Keratinocyte (primary cell): Measurements from ENCODE around the gene CHGA. TPM values are rescaled to one million over a fixed set of nuclear protein-coding genes. Genes with fewer than 3 reads are reported as not detected.

ENCODE experiments used
- DNase-seq: peaks from one replicate; pipeline ENCODE4 v3.0.0-alpha.2; 2011; ENCODE audit warnings: low read depth, missing footprints, low spot score
- FAIRE-seq: peaks from 2 replicates; lab custom pipeline; 2011; peaks lifted over from hg19 to GRCh38; lab: Jason Lieb, UNC
- H2AFZ ChIP-seq: 2 replicates; pipeline ENCODE4 v1.6.0; 2012; ENCODE audit warnings: low read length, control low read depth, inconsistent platforms; ENCODE audit not compliant: control insufficient read depth
- H3K27ac ChIP-seq: 2 replicates; pipeline ENCODE4 v1.5.1; 2011; ENCODE audit warnings: low read length; ENCODE audit not compliant: control insufficient read depth, insufficient read depth
- H3K27me3 ChIP-seq: 3 replicates; pipeline ENCODE4 v1.6.0; 2011; ENCODE audit warnings: low read length; ENCODE audit not compliant: control insufficient read depth, insufficient read depth; ENCODE audit errors: extremely low read depth
- H3K36me3 ChIP-seq, 2 experiments: 2 replicates in 1 of 2; 3 replicates in 1 of 2; pipeline ENCODE4 v1.5.1; 2011; ENCODE audit warnings: low read length in 2 of 2, mild to moderate bottlenecking in 1 of 2; ENCODE audit not compliant: control insufficient read depth in 2 of 2, insufficient read depth in 2 of 2; ENCODE audit errors: extremely low read depth in 1 of 2
- H3K4me1 ChIP-seq: 3 replicates; pipeline ENCODE4 v1.5.1; 2011; ENCODE audit warnings: low read length; ENCODE audit not compliant: control insufficient read depth, insufficient read depth; ENCODE audit errors: extremely low read depth
- H3K4me2 ChIP-seq: 3 replicates; pipeline ENCODE4 v1.6.0; 2011; ENCODE audit warnings: low read depth, low read length; ENCODE audit not compliant: control insufficient read depth, insufficient read depth; ENCODE audit errors: extremely low read depth
- H3K4me3 ChIP-seq, 3 experiments: fragments of 200-600 bp in 1 of 3; sonication (generic) in 1 of 3; 2 replicates in 2 of 3; 3 replicates in 1 of 3; pipeline ENCODE4 v1.5.1; 2011 to 2016; ENCODE audit warnings: low read length in 3 of 3, mild to moderate bottlenecking in 3 of 3, control low read depth in 2 of 3, inconsistent platforms in 1 of 3, low read depth in 1 of 3, mixed read lengths in 1 of 3, mixed run types in 1 of 3, moderate library complexity in 1 of 3; ENCODE audit not compliant: control insufficient read depth in 2 of 3, insufficient read depth in 2 of 3; ENCODE audit errors: extremely low read depth in 1 of 3
- H3K79me2 ChIP-seq: 2 replicates; pipeline ENCODE4 v1.6.0; 2012; ENCODE audit warnings: low read length; ENCODE audit not compliant: control insufficient read depth, insufficient read depth
- H3K9ac ChIP-seq: 3 replicates; pipeline ENCODE4 v1.6.0; 2011; ENCODE audit warnings: low read length; ENCODE audit not compliant: control insufficient read depth, insufficient read depth; ENCODE audit errors: extremely low read depth
- H3K9me1 ChIP-seq: 3 replicates; pipeline ENCODE4 v1.6.0; 2011; ENCODE audit warnings: low read length; ENCODE audit not compliant: control insufficient read depth, insufficient read depth; ENCODE audit errors: extremely low read depth
- H3K9me3 ChIP-seq: 2 replicates; pipeline ENCODE4 v1.5.1; 2012; ENCODE audit warnings: low read depth, low read length; ENCODE audit not compliant: control insufficient read depth
- H4K20me1 ChIP-seq: 3 replicates; pipeline ENCODE4 v1.6.0; 2011; ENCODE audit warnings: low read length; ENCODE audit not compliant: control insufficient read depth, insufficient read depth; ENCODE audit errors: extremely low read depth
- EZH2 ChIP-seq: IDR thresholded peaks from one replicate; pipeline ENCODE4 v1.6.1; 2012; ENCODE audit warnings: inconsistent platforms, mild to moderate bottlenecking, low read length, moderate library complexity
- dilution Hi-C: fragments of 300-500 bp; cut with MboI; formaldehyde crosslinking; loops from one replicate; pipeline ENCODE4 v1.7.0; 2020; ENCODE audit warnings: low sequenced_read_pairs; ENCODE audit not compliant: extremely low pct_ligation_motif_present
- polyA plus RNA-seq, 5 experiments: library from polyadenylated mRNA; depleted of rRNA in 3 of 5; stranded (reverse) in 3 of 5; stranded (forward) in 1 of 5; unstranded in 1 of 5; fragments of >200 nt; gene quantifications; 1 replicate in 1 of 5; 2 replicates in 3 of 5; 3 replicates in 1 of 5; pipeline versions ENCODE4 v1.2.1 to v1.2.3, GENCODE V29; 2011 to 2012; ENCODE audit warnings: missing spikeins in 2 of 5, low read depth in 1 of 5, low replicate concordance in 1 of 5
- TF ChIP-seq, protein P1 (sequence below), 3 experiments: IDR thresholded peaks in 1 of 3; conservative IDR thresholded peaks in 1 of 3; optimal IDR thresholded peaks in 1 of 3; 2 replicates in 2 of 3; 3 replicates in 1 of 3; pipeline versions ENCODE3 to v1.5.1; 2011; ENCODE audit warnings: low read length in 3 of 3, mild to moderate bottlenecking in 3 of 3, moderate library complexity in 2 of 3, control low read depth in 1 of 3, inconsistent platforms in 1 of 3; ENCODE audit not compliant: insufficient read depth in 2 of 3; ENCODE audit errors: extremely low read depth in 1 of 3

Gene CHGA
- polyA plus RNA-seq, 1 donor (not counting 4 experiments of a cell fraction or from before 2014, with no cell fraction given) = 0.04 TPM

- dilution Hi-C loops = loop anchor here (5.0 kb wide), 1 partner anchor 40 kb away; no protein-coding TSS in a partner anchor
- H3K79me2 ChIP-seq = no peaks in the 10 kb centered on the region
These were observed 30.4 kb upstream of the CHGA start for GRCh38 chr14:92892589-92892988.

GRCh38 chr14:92895352-92895878 lies 27.5 kb upstream of the CHGA start:
- no peaks in the 10 kb centered on the region for H3K27me3 ChIP-seq
- no peaks in the 10 kb centered on the region for H3K36me3 ChIP-seq
- no peak overlapping the region for H2AFZ ChIP-seq
- H3K4me2 ChIP-seq = no peak overlapping the region
- H3K4me3 ChIP-seq = no peak overlapping the region
- H3K4me1 ChIP-seq = no peaks in the 10 kb centered on the region
- no peak overlapping the region for H3K27ac ChIP-seq
- no peaks in the 10 kb centered on the region for H3K79me2 ChIP-seq
- H3K9me1 ChIP-seq = no peaks in the 10 kb centered on the region
- H3K9ac ChIP-seq = no peak overlapping the region
- dilution Hi-C loops = no loop called here
- DNase-seq (no peak), FAIRE-seq (no peak)
- H3K9me3 ChIP-seq = peaks cover 2% of the 10 kb centered on the region
- TF ChIP-seq, protein P1, sequence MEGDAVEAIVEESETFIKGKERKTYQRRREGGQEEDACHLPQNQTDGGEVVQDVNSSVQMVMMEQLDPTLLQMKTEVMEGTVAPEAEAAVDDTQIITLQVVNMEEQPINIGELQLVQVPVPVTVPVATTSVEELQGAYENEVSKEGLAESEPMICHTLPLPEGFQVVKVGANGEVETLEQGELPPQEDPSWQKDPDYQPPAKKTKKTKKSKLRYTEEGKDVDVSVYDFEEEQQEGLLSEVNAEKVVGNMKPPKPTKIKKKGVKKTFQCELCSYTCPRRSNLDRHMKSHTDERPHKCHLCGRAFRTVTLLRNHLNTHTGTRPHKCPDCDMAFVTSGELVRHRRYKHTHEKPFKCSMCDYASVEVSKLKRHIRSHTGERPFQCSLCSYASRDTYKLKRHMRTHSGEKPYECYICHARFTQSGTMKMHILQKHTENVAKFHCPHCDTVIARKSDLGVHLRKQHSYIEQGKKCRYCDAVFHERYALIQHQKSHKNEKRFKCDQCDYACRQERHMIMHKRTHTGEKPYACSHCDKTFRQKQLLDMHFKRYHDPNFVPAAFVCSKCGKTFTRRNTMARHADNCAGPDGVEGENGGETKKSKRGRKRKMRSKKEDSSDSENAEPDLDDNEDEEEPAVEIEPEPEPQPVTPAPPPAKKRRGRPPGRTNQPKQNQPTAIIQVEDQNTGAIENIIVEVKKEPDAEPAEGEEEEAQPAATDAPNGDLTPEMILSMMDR (optimal IDR thresholded peaks at IDR 0.05 in 1 of 3, IDR thresholded peaks at IDR 0.05 in 1 of 3, conservative IDR thresholded peaks at IDR 0.05 in 1 of 3; ENCODE audit: extremely low read depth in 1 of 3, insufficient read depth in 2 of 3, low read length in 3 of 3) = no peak
- TF ChIP-seq EZH2 = no peak
- H4K20me1 ChIP-seq = no peaks in the 10 kb centered on the region

More at GRCh38 chr14:92892589-92892988, 30.4 kb upstream of the CHGA start:
- H3K9me1 ChIP-seq = no peaks in the 10 kb centered on the region
- no peak for DNase-seq
- no peak overlapping the region for H3K9ac ChIP-seq
- H3K27me3 ChIP-seq = peaks cover 7% of the 10 kb centered on the region
- no peak overlapping the region for H3K4me3 ChIP-seq
- no peak for TF ChIP-seq EZH2
- TF ChIP-seq, protein P1 (optimal IDR thresholded peaks at IDR 0.05 in 1 of 3, IDR thresholded peaks at IDR 0.05 in 1 of 3, conservative IDR thresholded peaks at IDR 0.05 in 1 of 3; ENCODE audit: extremely low read depth in 1 of 3, insufficient read depth in 2 of 3, low read length in 3 of 3) = no peak
- H3K9me3 ChIP-seq = peaks cover 2% of the 10 kb centered on the region
- no peak for FAIRE-seq
- no peak overlapping the region for H3K4me2 ChIP-seq
- no peaks in the 10 kb centered on the region for H3K36me3 ChIP-seq
- H2AFZ ChIP-seq = no peak overlapping the region
- no peaks in the 10 kb centered on the region for H3K4me1 ChIP-seq
- H4K20me1 ChIP-seq = no peaks in the 10 kb centered on the region
- H3K27ac ChIP-seq = no peak overlapping the region
